ENCODE measurements around the gene UPK3A.
A peak's percentile ranks its signal among the peaks of the same experiment; 100 is the strongest.

Gene UPK3A

GRCh38 chr22:45312415-45312814 lies 27.7 kb downstream of the UPK3A start:
- Histone ChIP-seq H3K4me3 (no peak overlapping the region), H4K20me1 (peaks cover 26 to 73% (median 70%) of the 10 kb centered on the region in 11 experiments; a peak in 20 of 22 replicates), H3K9me3 (replicated peaks in 1 of 11) (no peaks in the 10 kb centered on the region), H3K36me3 (peaks cover 0 to 34% (median 19%) of the 10 kb centered on the region in 11 experiments; a peak in 15 of 22 replicates), H3K27me3 (no peaks in the 10 kb centered on the region), H3K27ac (no peak overlapping the region), H3K9ac (0 out of 22 replicates have a peak overlapping the region, but pooled peaks of 1 of the 11 experiments have one; percentile 20), H3K4me1 (peaks cover 63 to 87% (median 78%) of the 10 kb centered on the region in 10 experiments), H3K4me2 (peak overlapping the region in 9 of 11 experiments; percentile 96 to 99 (median 97); a peak in 6 of 22 replicates)
- no peak for TF ChIP-seq Cebpa-rat (IDR thresholded peaks at IDR 0.05)

GRCh38 chr22:45312856-45313255 lies 28.1 kb downstream of the UPK3A start:
- peak overlapping the region in 5 of 11 experiments; percentile 60 to 97 (median 96); a peak in 7 of 22 replicates for H3K4me2 ChIP-seq
- peaks cover 30 to 77% (median 74%) of the 10 kb centered on the region in 11 experiments; a peak in 21 of 22 replicates for H4K20me1 ChIP-seq
- peaks cover 0 to 34% (median 19%) of the 10 kb centered on the region in 11 experiments; a peak in 15 of 22 replicates for H3K36me3 ChIP-seq
- no peak overlapping the region for H3K4me3 ChIP-seq
- no peak for TF ChIP-seq Cebpa-rat (IDR thresholded peaks at IDR 0.05)
- H3K27me3 ChIP-seq = no peaks in the 10 kb centered on the region
- H3K4me1 ChIP-seq = peaks cover 67 to 88% (median 82%) of the 10 kb centered on the region in 10 experiments
- H3K9me3 ChIP-seq (replicated peaks in 1 of 11) = no peaks in the 10 kb centered on the region
- no peak overlapping the region for H3K27ac ChIP-seq
- 0 out of 22 replicates have a peak overlapping the region, but pooled peaks of 1 of the 11 experiments have one; percentile 20 for H3K9ac ChIP-seq

DNA sequence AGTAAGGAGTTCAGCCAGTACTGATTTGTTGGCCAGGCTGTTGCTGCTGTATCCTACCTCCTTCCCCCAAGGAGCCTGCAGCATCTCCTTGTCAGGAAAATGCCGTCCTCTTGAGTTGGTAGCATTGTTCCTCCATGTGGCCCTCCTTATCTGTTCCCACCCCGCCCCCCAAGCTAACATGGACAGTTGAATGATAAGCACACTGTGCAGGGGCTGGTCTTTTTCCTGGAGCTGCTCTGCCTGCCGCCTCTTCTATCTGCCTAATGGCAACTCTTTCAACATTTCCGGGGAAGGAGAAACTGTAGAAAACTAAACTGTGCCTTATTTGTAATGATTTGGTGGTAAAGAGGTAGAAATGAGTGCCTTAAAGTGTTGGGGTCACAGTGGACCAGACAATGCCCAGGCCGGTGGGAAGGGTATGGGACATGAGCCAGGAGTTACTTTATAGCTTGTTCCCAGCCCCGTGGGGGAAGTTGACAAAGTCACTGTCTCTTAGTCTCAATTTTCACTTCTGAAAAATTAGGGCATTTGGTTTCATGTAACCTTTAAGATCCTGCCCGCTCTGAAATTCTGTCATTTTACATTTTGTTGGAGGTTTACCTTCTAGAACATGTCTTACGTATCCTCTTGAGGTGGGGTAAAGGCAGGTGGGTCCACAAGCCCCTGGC lies 29.4 kb downstream of the UPK3A start:
- Histone ChIP-seq H3K9ac (peak overlapping the region in 4 of 11 experiments; percentile 20 to 39 (median 30); a peak in 5 of 22 replicates), H4K20me1 (peaks cover 31 to 90% (median 87%) of the 10 kb centered on the region in 11 experiments; a peak in 21 of 22 replicates), H3K27me3 (no peaks in the 10 kb centered on the region), H3K36me3 (peaks cover 0 to 34% (median 19%) of the 10 kb centered on the region in 11 experiments; a peak in 15 of 22 replicates), H3K27ac (peak overlapping the region in 3 of 11 experiments; percentile 4 to 28 (median 22); a peak in 5 of 22 replicates), H3K4me1 (peaks cover 69 to 89% (median 85%) of the 10 kb centered on the region in 10 experiments), H3K4me2 (peak overlapping the region in 9 of 11 experiments; percentile 1 to 97 (median 60); a peak in 14 of 22 replicates), H3K9me3 (replicated peaks in 1 of 11) (no peaks in the 10 kb centered on the region), H3K4me3 (no peak overlapping the region)
- TF ChIP-seq Cebpa-rat (IDR thresholded peaks at IDR 0.05) = no peak

DNA sequence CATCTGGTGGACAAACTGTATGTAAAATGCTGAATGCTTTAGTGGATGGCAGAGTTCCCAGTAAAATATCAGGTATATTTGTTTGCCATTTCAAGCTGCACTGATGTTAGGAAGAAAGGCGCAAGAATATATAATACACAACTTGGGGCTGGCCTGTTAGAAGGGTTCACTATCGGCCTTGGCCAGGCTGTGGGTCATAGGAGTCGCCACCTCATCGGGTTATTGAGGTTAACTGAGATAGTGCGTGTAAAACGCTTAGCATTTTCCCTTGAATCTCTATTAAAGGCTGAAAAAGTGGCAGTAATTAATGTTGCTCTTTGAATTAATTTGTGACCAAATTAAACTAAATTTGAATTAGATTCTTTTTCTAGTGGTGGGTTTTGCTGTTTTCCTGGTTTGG lies 30.0 kb downstream of the UPK3A start:
- no peak for TF ChIP-seq Cebpa-rat (IDR thresholded peaks at IDR 0.05)
- H3K4me1 ChIP-seq = peaks cover 73 to 92% (median 88%) of the 10 kb centered on the region in 10 experiments
- no peak overlapping the region for H3K4me3 ChIP-seq
- H3K27ac ChIP-seq = peak overlapping the region in 2 of 11 experiments; percentile 22 to 28; a peak in 3 of 22 replicates
- H3K9ac ChIP-seq = peak overlapping the region in 4 of 11 experiments; percentile 15 to 39 (median 26); a peak in 5 of 22 replicates
- H3K9me3 ChIP-seq (replicated peaks in 1 of 11) = no peaks in the 10 kb centered on the region
- peak overlapping the region in 7 of 11 experiments; percentile 1 to 97 (median 63); a peak in 13 of 22 replicates for H3K4me2 ChIP-seq
- peaks cover 31 to 96% (median 93%) of the 10 kb centered on the region in 11 experiments; a peak in 21 of 22 replicates for H4K20me1 ChIP-seq
- H3K36me3 ChIP-seq = peaks cover 0 to 34% (median 19%) of the 10 kb centered on the region in 11 experiments; a peak in 15 of 22 replicates
- no peaks in the 10 kb centered on the region for H3K27me3 ChIP-seq

DNA sequence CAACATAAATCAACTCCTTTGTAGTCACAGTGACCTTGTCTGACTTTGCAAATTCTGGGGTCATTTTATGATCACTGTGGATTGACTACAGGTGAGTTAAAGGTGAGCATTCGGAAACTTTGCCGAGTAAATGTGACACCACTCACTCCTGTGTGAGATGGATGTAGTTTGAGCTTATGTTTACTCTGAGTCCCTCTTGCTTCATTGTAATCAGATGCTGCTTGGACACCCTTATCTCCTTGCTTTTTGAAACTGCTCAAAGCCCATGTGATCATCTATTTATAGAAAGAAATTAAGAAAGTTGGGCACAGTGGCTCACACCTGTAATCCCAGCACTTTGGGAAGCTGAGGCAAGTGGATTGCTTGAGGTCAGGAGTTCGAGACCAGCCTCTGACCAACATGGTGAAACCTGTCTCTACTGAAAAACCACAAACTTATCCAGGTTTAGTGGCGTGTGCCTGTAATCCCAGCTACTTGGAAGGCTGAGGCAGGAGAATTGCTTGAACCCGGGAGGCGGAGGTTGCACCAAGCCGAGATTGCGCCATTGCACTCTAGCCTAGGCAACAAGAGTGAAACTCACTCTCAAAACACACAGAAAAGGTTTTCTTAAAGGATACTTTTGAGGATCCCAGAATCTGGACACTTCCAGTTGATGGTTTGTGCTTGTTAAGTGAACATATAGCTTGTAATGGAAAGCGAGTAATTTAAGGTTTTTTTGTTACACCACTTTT lies 32.2 kb downstream of the UPK3A start:
- Histone ChIP-seq H3K4me1 (peaks cover 82 to 99% (median 94%) of the 10 kb centered on the region in 10 experiments), H3K27me3 (no peaks in the 10 kb centered on the region), H3K4me2 (peak overlapping the region in 10 of 11 experiments; percentile 4 to 83 (median 74); a peak in 15 of 22 replicates), H3K27ac (peak overlapping the region in 3 of 11 experiments; percentile 52 to 70 (median 52); a peak in 3 of 22 replicates), H3K9me3 (replicated peaks in 1 of 11) (no peaks in the 10 kb centered on the region), H3K9ac (peak overlapping the region in 1 of 11 experiments; percentile 1; a peak in 1 of 22 replicates), H3K36me3 (peaks cover under 1 to 31% (median 15%) of the 10 kb centered on the region in 11 experiments; a peak in 17 of 22 replicates), H4K20me1 (peaks cover 26 to 100% (median 99%) of the 10 kb centered on the region in 11 experiments; a peak in 21 of 22 replicates), H3K4me3 (no peak overlapping the region)
- 0 out of 22 replicates have a peak, but pooled peaks of 1 of the 11 experiments have one; percentile 10 for TF ChIP-seq Cebpa-rat (IDR thresholded peaks at IDR 0.05)

DNA sequence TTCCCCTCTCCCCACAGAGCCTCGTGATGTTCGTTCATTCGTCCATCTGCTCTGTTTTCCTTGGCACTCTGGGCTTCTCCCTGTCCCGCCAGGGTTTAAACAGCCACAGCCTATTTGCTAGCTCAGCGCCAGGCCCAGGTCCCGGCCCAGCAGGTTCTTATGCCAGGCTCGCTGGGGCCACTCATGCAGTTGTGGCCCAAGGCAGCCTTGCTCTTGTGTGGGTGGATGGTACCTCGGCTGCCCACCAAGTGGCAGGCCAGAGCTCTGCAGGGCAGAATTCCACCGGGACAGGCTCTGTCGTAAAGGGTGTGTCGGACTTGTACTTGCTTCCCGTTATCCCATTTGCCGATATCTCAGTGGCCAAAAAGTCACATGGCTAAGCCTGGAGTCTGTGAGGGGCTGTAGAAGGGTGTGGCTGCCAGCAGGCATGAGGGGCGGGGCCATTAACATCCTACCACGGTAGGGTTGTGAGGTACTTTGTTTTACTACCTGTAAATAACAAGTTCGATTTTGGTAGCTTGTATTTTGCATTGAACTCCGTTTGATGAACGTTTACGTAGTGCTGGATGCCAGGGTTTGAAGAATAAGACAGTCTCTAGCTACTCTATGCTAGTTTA lies 32.9 kb downstream of the UPK3A start:
- Histone ChIP-seq H3K27me3 (no peaks in the 10 kb centered on the region), H3K27ac (peak overlapping the region in 8 of 11 experiments; percentile 0 to 70 (median 51); a peak in 13 of 22 replicates), H4K20me1 (peaks cover 26 to 100% (median 99%) of the 10 kb centered on the region in 11 experiments; a peak in 21 of 22 replicates), H3K9ac (peak overlapping the region in 6 of 11 experiments; percentile 1 to 57 (median 44); a peak in 5 of 22 replicates), H3K9me3 (replicated peaks in 1 of 11) (no peaks in the 10 kb centered on the region), H3K4me2 (peak overlapping the region; percentile 65 to 89 (median 82)), H3K4me3 (no peak overlapping the region), H3K4me1 (peaks cover 85 to 99% (median 91%) of the 10 kb centered on the region in 10 experiments), H3K36me3 (peaks cover 7 to 30% (median 15%) of the 10 kb centered on the region in 11 experiments)
- no peak for TF ChIP-seq Cebpa-rat (IDR thresholded peaks at IDR 0.05)

- no peak for TF ChIP-seq Cebpa-rat (IDR thresholded peaks at IDR 0.05)
- peak overlapping the region in 10 of 11 experiments; percentile 11 to 70 (median 51); a peak in 18 of 22 replicates for H3K27ac ChIP-seq
These were observed 33.4 kb downstream of the UPK3A start for GRCh38 chr22:45318168-45318557.

More at GRCh38 chr22:45318168-45318557, 33.4 kb downstream of the UPK3A start:
- H3K4me3 ChIP-seq = no peak overlapping the region
- peaks cover 80 to 99% (median 89%) of the 10 kb centered on the region in 10 experiments for H3K4me1 ChIP-seq
- H3K27me3 ChIP-seq = no peaks in the 10 kb centered on the region
- peaks cover 26 to 100% (median 99%) of the 10 kb centered on the region in 11 experiments; a peak in 21 of 22 replicates for H4K20me1 ChIP-seq
- H3K9me3 ChIP-seq (replicated peaks in 1 of 11) = no peaks in the 10 kb centered on the region
- peak overlapping the region; percentile 65 to 89 (median 82) for H3K4me2 ChIP-seq
- peaks cover 10 to 30% (median 20%) of the 10 kb centered on the region in 11 experiments for H3K36me3 ChIP-seq
- H3K9ac ChIP-seq = peak overlapping the region in 8 of 11 experiments; percentile 1 to 60 (median 44); a peak in 9 of 22 replicates

Data from BLaER1 treated with 17β-estradiol and CSF1 and Interleukin-3, amounts not matched to agents 10 nM and 100 nM (cell line).